Erythroblast (primary cell): ENCODE measurements around the gene RPS6KA3.
A peak's percentile ranks its signal among the peaks of the same experiment; 100 is the strongest.

ENCODE experiments used
- DNase-seq, 2 experiments: peaks; one replicate each; lab custom pipeline; 2025; lab: John Stamatoyannopoulos, UW
- GATA1 ChIP-seq: IDR thresholded peaks from 2 replicates; pipeline ENCODE4 v1.6.1; 2011; ENCODE audit warnings: low read depth, mild to moderate bottlenecking, control low read depth, low read length, moderate library complexity
- POLR2A ChIP-seq: IDR thresholded peaks from 2 replicates; pipeline ENCODE4 v1.6.1; 2011; ENCODE audit warnings: mild to moderate bottlenecking, low read length

RPS6KA3 gene

DNA sequence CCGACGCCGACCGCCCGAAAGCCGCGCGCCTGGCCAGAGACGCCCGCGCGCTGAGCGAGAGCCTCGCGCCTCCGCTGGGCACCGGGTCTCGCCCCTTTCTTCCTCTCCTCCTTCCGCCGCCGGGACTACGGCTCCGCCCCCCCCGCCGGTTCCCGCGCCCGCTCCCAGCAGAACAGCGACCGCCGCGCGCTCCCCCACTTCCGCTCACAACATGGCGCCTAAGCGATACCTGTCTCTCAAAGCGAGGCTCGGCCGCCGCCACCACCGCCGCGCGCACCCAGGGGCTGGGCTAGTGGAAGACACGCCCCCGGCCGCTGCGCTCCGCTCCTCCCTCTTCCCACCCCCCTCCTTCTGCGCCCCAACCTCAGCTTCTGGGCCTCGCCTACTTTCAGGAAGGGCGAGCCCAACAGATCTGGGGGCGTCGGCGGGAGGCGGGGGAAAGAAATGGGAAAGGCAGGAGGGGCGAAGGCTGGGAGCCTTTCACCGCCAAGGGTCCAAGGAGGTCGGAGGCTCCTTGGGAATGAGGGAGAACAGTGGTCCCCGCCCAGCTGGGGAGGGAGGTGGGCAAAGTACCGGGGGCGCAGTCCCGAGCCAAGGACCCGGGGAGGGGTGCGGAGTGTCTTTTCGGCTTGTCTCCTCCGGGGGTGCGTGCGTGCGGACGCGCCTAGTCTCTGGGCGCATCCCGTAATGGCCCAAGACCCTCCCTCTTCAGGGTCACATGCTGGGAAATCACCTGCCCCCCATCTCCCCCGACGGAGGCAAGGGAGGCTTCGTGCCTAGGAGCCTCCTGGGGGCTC is at the start of gene RPS6KA3:
Gene RPS6KA3 (minus strand): TSS at position 100 of the 797 bp plus-strand sequence. CDS start 277 bp downstream, outside the sequence.
- TF ChIP-seq POLR2A (peak; percentile 66), GATA1 (no peak)

DNA sequence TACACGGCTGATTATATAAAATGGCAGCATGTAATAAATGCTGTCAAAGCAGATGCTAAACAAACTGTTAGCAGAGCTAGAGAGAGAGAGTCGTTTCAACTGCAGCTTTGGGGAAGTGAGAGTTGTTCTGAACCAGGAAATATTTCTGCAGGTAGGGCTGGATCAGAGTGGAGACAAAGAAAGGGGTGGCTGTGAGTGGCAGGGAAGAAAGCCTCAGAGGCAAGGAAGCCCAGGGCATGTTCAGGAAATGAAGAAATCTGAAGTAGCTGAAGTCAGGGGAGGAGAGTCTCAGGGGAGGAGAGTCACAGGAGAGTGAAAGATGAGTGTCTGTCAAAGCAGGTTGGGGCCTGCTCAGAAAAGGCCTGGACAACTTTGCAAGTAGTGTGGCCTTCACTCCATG is 48.4 kb upstream of the RPS6KA3 start:
- no peak for DNase-seq
- TF ChIP-seq GATA1: no peak
- no peak for TF ChIP-seq POLR2A

More for the DNA sequence above, at the start of gene RPS6KA3:
- peak; percentile 91 to 94 for DNase-seq

DNA sequence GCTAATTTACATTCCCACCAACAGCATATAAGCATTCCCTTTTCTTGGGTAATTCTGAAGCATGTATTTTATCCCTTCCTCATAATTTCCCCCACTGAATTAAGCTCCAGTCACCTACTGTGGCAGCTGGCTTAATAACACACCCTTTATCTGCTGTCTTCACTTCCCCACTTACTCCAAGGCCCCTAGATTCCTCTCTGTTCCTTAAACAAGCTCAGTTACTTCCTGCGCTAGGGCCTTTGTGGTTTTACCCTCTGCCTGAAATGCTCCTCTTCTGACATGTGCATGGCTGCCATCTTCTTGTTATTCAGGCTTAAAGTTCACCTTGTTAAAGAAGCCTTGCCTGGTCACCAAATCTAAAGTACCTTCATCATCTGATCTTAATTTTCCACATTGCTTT is 47.2 kb upstream of the RPS6KA3 start:
- no peak for TF ChIP-seq GATA1
- DNase-seq: no peak

DNA sequence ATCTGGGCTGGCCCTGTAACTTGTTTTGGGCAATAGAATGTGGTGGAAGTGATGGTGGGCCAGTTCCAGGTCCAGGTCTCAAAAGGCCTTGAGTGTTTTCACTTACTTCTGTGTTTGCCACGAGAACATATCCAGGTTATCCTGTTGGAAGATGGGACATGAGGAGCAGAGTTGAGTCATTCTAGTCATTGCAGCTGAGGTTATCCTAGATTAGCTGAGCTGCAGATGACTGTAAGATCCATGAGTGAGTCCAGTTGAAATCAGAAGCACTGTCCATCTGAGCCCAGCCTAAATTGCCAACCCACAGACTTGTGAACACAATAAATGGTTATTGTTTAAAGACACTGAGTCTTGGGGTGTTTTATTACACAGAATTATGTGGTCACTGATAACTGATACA is 45.3 kb upstream of the RPS6KA3 start:
- no peak for TF ChIP-seq POLR2A
- no peak for DNase-seq

DNA sequence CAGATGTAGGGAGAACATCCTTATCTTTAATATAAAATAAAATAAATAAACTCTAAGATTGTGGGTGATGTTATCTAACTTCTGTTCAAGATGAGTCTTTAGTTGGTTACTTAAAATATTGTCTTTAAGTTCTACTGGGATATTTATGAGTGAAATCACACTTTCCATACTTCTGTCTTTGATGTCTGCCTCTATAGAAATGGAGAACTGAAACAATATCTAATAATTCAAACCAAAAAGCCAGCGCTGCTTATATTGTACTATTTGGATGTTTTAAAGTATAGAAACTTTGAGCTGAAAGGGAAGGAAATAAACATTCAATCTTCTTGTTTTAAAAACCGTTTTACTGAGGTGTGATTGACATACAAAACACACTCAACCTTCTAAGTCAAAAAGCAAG is 44.8 kb upstream of the RPS6KA3 start:
- no peak for TF ChIP-seq POLR2A
- TF ChIP-seq GATA1: no peak
- no peak for DNase-seq

DNA sequence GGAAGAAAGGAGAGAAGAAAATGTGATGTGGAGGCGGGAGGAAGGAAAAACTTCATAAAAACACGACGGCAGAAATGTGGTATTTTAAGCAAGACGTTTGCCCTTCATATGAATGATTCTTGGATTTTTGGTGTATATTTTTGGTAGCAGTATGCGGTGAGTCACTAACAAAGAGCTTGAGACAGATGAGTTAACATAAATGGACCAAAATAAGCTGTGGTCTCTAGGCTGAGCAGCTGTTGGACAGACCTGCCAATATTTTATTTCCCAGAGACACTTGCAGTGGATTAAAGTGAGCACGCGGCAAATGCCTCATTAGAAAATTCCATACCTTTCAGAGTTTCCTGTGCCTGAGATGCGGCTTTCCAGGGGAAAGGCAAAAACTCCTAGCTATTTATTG is 43.1 kb upstream of the RPS6KA3 start:
- TF ChIP-seq GATA1: no peak
- TF ChIP-seq POLR2A: no peak
- no peak for DNase-seq

DNA sequence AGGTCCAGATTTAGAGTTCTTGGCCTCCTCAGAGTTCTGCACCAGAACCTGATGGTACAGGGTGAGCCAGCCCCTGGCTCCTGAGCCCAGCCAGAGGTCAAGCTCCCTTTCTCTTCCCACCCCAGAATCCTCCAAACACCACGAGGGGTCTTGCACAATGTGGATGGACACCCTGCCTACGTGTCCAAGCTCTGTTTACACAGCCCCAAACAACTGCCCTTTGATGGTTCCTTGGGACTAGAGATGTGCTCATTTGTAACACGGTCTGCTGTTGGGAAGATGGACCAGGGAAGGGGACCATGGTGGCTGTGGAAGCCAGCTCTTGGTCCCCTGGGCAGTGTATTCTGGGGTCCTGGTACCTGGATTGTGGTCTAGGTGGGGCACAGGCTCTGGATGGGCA is 40.0 kb upstream of the RPS6KA3 start:
- no peak for DNase-seq
- TF ChIP-seq GATA1 (no peak), POLR2A (no peak)

DNA sequence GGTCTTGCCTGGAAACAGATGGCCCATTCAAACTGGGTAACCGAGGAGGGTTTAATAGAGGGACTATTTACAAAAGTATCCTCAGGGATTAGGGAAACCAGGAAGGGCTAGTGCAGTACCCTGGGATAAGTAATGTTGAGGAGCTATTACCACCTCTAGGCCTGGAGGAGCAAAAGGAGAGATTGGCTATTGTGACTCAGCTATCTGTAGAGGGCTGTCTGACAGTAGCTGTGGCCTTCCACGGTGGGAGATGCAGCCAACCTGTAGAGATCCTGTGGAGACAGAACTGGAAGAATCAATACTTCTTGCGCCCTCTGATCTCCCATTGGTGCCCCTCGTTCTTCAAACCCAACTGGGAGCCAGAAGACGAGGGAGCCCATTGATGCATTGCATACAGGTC is 34.1 kb upstream of the RPS6KA3 start:
- DNase-seq: peak; percentile 0 to 1
- no peak for TF ChIP-seq GATA1
- TF ChIP-seq POLR2A: no peak

DNA sequence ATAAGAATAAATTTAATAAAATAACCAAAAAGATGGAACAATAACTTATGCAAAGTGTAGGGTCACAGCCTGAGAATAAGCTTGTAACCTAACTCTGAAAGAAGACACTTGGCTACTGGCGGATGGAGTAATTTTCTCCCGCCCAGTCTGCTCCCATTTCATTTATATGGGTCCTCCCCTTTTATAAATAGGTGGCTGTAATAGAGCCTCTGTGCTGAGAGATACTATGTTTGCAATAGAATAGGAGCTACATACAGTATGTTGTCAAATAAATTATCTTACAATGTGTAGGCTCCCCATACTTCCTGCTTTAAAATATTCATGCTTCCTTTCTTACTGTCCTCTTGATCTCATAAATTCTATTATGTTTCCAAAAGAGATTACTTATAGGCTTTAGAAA is 28.2 kb upstream of the RPS6KA3 start:
- DNase-seq: no peak
- no peak for TF ChIP-seq POLR2A
- TF ChIP-seq GATA1: no peak

DNA sequence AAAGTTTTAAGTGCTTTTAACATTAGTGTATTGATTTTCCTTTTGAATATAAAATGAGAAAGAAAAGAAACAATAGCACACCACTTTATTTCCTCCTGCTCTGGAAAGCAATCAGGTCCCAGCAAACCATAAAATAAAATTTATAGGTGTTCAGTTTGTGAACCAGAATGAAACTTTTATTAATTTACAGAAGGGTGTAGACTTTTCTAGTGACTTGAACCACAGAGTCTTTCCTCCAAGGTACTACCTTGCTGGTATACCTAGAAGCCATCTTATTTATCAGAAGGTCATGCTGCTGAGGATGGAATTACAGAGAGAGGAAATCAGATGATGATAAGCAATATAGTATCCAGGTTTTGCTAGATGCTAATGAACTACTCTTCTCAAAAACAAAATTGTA is 27.6 kb upstream of the RPS6KA3 start:
- no peak for DNase-seq
- no peak for TF ChIP-seq GATA1
- no peak for TF ChIP-seq POLR2A

DNA sequence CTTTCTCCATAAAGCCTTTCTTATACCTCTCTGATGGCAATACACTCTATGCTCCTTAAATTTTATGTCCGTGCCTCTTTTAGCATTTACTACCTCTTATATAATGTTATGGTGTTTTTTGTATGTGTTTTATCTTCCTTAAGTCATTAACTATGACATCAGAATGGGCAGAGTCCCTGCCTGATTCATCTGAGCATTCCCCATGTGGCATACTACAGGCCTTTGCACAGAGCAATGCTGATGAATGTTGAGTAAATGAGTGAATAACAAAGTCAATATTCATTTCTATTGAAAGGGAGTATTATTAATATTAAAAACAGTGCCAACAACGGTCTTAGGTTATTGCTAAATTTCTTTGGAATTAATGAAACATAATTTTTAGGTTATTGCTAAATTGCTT is 18.8 kb upstream of the RPS6KA3 start:
- no peak for DNase-seq
- TF ChIP-seq GATA1 (no peak), POLR2A (no peak)

DNA sequence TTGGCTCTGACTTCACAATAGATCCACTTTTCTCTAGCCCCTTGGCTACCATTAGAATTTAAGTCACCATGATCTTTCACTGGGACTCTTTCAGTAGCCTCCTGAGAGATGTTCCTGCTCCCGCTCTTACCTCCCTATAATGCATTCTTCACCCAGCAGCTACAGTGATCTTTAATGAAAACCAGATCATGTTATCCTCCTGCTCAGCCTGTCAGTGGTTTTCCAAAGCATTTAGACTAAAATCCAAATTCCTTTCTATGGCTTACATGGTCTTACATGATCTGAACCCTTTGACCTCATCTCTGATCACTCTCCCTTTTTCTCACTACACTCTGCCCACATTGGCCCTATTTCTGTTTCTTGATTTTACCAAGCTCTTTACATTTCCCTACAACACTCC is 18.3 kb upstream of the RPS6KA3 start:
- no peak for DNase-seq
- TF ChIP-seq GATA1 (no peak), POLR2A (no peak)

DNA sequence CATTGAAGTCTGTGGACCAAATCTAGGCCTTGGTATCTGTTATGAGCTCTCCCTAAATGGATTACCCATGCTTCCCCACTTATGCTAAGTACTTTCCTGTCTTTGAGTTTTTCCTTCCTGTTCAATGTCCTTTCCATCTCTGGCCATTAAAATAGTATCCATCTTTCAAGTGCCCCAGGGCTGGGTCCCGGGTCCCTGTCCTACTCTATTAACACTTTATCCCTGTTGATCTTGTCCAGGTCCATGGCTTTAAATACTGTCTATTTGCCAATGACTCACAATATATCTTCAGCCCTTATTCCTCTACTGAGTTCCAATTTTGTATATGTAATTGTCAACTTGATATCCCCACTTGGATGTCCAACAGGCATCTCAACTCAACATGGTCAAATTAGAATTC is 17.7 kb upstream of the RPS6KA3 start:
- no peak for TF ChIP-seq POLR2A
- TF ChIP-seq GATA1: no peak
- DNase-seq: no peak

DNA sequence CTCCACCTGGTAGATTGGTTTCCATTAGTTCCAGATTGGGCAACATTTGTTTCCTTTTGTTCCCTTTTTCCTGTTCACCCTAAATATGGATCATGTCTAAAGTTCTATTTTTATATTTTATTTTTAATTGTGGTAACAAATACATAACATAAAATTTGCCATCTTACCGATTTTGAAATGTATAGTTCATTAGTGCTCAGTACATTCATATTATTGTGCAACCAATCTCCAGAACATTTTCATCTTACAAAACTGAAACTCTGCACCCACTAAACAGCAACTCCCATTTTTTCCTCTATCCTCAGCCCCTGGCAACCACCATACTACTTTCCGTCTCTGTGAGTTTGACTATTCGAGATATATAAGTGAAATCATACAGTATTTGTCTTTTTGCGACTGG is 14.2 kb upstream of the RPS6KA3 start:
- TF ChIP-seq POLR2A: no peak
- no peak for TF ChIP-seq GATA1
- no peak for DNase-seq

DNA sequence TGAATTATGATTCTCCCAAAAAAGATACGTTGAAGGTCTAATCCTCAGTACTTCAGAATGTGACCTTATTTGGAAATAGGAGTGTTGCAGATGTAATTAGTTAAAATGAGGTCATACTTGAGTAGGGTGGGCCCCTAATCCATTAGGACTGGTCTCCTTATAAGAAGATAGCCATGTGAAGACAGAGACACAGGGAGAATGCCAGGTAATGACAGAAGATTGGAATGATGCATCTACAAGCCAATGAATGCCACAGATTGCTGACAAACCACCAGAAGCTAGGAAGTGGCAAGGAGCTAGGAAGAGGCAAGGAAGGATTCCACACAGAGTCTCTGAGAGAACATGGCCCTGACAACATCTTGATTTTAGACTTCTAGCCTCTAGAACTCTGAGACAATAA is 7.4 kb upstream of the RPS6KA3 start:
- TF ChIP-seq GATA1: no peak
- no peak for TF ChIP-seq POLR2A
- DNase-seq: no peak

DNA sequence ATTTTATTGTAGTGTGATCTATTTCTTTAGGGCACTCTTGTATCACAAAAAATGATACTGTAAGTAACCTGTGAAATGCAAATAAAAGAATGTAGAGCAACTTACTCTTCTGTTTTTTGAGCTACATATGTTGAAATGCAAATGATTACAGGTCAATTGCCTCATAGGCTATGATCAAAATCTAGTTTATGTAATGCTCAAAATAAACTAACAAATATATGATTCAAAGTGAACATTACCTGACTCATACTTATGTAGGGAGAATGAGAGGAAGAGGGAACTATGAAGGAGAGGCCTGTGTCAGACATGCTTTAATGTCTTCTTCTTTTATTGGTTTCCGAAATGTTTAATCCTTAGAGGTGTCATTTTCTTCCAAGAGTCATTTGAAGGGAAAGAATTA is 5.0 kb upstream of the RPS6KA3 start:
- DNase-seq: no peak
- TF ChIP-seq GATA1 (no peak), POLR2A (no peak)
